ENCODE measurements around the gene CCER1.
"Not testable (repeated sequence)": the region's sequence is repeated elsewhere in the genome, so short reads cannot be mapped to it uniquely, and the experiment has no call there.

Gene CCER1

GRCh38 chr12:90954921-90955320 is at the start of gene CCER1:
TSS of gene CCER1 (minus strand) at chr12:90955176. CDS start at chr12:90954742, 434 bp downstream.
- no peak for DNase-seq (ENCODE audit: low read depth)

- no peak for DNase-seq (ENCODE audit: low read depth)
These were observed 48.8 kb upstream of the CCER1 start for GRCh38 chr12:91003737-91004136.

- DNase-seq (ENCODE audit: low read depth) = no peak
These were observed 46.3 kb upstream of the CCER1 start for GRCh38 chr12:91001306-91001705.

GRCh38 chr12:90999966-91000365 is 45.0 kb upstream of the CCER1 start:
- no peak for DNase-seq (ENCODE audit: low read depth)

GRCh38 chr12:90999527-90999926 is 44.6 kb upstream of the CCER1 start:
- DNase-seq (ENCODE audit: low read depth) = no peak

- no peak for DNase-seq (ENCODE audit: low read depth)
These were observed 40.0 kb upstream of the CCER1 start for GRCh38 chr12:90995010-90995409.

GRCh38 chr12:90991952-90992465 is 37.0 kb upstream of the CCER1 start:
- no peak for DNase-seq (ENCODE audit: low read depth)

- no peak for DNase-seq (ENCODE audit: low read depth)
These were observed 35.6 kb upstream of the CCER1 start for GRCh38 chr12:90990611-90991010.

- DNase-seq (ENCODE audit: low read depth) = no peak
These were observed 34.7 kb upstream of the CCER1 start for GRCh38 chr12:90989686-90990111.

GRCh38 chr12:90987520-90987919 is 32.5 kb upstream of the CCER1 start:
- DNase-seq (ENCODE audit: low read depth) = no peak

GRCh38 chr12:90987101-90987500 is 32.1 kb upstream of the CCER1 start:
- DNase-seq (ENCODE audit: low read depth) = no peak

- not testable (repeated sequence) for DNase-seq (ENCODE audit: low read depth)
These were observed 30.4 kb upstream of the CCER1 start for GRCh38 chr12:90985331-90985730.

GRCh38 chr12:90984114-90984513 is 29.1 kb upstream of the CCER1 start:
- DNase-seq (ENCODE audit: low read depth) = no peak

- no peak for DNase-seq (ENCODE audit: low read depth)
These were observed 27.2 kb upstream of the CCER1 start for GRCh38 chr12:90982170-90982569.

- peak; percentile 28 for DNase-seq (ENCODE audit: low read depth)
These were observed 25.0 kb upstream of the CCER1 start for GRCh38 chr12:90979951-90980350.

GRCh38 chr12:90979019-90979418 is 24.0 kb upstream of the CCER1 start:
- no peak for DNase-seq (ENCODE audit: low read depth)

GRCh38 chr12:90978117-90978770 is 23.3 kb upstream of the CCER1 start:
- peak; percentile 76 for DNase-seq (ENCODE audit: low read depth)

- peak; percentile 36 for DNase-seq (ENCODE audit: low read depth)
These were observed 22.2 kb upstream of the CCER1 start for GRCh38 chr12:90977224-90977623.

- DNase-seq (ENCODE audit: low read depth) = no peak
These were observed 19.3 kb upstream of the CCER1 start for GRCh38 chr12:90974286-90974685.

- DNase-seq (ENCODE audit: low read depth) = no peak
These were observed 17.2 kb upstream of the CCER1 start for GRCh38 chr12:90972226-90972625.

GRCh38 chr12:90970911-90971310 is 15.9 kb upstream of the CCER1 start:
- no peak for DNase-seq (ENCODE audit: low read depth)

- no peak for DNase-seq (ENCODE audit: low read depth)
These were observed 15.5 kb upstream of the CCER1 start for GRCh38 chr12:90970471-90970870.

- no peak for DNase-seq (ENCODE audit: low read depth)
These were observed 14.9 kb upstream of the CCER1 start for GRCh38 chr12:90969851-90970250.

- DNase-seq (ENCODE audit: low read depth) = no peak
These were observed 14.4 kb upstream of the CCER1 start for GRCh38 chr12:90969346-90969745.
